ENCODE data around the gene INPPL1.
"Not testable (repeated sequence)": the region's sequence is repeated elsewhere in the genome, so short reads cannot be mapped to it uniquely, and the experiment has no call there.

Gene INPPL1, protein sequence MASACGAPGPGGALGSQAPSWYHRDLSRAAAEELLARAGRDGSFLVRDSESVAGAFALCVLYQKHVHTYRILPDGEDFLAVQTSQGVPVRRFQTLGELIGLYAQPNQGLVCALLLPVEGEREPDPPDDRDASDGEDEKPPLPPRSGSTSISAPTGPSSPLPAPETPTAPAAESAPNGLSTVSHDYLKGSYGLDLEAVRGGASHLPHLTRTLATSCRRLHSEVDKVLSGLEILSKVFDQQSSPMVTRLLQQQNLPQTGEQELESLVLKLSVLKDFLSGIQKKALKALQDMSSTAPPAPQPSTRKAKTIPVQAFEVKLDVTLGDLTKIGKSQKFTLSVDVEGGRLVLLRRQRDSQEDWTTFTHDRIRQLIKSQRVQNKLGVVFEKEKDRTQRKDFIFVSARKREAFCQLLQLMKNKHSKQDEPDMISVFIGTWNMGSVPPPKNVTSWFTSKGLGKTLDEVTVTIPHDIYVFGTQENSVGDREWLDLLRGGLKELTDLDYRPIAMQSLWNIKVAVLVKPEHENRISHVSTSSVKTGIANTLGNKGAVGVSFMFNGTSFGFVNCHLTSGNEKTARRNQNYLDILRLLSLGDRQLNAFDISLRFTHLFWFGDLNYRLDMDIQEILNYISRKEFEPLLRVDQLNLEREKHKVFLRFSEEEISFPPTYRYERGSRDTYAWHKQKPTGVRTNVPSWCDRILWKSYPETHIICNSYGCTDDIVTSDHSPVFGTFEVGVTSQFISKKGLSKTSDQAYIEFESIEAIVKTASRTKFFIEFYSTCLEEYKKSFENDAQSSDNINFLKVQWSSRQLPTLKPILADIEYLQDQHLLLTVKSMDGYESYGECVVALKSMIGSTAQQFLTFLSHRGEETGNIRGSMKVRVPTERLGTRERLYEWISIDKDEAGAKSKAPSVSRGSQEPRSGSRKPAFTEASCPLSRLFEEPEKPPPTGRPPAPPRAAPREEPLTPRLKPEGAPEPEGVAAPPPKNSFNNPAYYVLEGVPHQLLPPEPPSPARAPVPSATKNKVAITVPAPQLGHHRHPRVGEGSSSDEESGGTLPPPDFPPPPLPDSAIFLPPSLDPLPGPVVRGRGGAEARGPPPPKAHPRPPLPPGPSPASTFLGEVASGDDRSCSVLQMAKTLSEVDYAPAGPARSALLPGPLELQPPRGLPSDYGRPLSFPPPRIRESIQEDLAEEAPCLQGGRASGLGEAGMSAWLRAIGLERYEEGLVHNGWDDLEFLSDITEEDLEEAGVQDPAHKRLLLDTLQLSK

DNA sequence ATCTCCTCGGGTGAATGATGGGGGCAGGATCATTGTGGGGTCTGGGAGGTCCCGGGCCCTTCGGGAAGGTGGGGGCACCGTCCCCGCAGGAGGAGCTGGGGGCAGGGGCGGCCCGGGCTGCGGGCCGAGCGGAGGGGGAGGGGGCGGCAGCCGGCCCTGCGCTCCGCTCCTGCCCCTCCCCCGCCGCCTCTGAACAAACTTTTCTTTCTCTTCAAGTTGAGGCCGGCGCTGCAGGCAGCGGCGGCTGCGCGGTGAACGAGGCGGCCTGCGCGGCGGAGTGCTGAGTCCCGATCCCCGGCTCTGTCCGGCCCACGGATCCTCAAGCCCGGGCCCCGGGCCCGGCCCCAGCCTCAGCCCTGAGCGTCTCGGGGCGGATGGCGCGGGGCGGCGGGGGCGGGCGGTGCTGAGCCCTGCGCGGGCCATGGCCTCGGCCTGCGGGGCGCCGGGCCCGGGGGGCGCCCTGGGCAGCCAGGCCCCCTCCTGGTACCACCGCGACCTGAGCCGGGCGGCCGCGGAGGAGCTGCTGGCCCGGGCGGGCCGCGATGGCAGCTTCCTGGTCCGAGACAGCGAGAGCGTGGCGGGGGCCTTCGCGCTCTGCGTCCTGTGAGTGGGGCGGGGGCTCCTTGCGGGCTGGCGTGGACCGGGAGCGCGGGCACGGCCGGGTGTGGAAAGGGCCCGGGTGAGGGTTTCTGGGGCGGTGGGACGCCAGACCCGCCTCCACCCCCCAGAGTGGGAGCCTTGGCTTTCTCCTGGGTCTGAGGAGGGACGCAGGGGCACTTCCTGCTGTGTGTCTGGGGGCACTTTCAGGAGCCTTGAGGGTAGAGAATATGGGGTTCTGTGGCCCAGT is at the start of gene INPPL1:
Gene INPPL1 (plus strand): TSS at position 204 of the 847 bp plus-strand sequence. CDS start 218 bp downstream, at position 422.
- DNase-seq: peak; percentile 66

DNA sequence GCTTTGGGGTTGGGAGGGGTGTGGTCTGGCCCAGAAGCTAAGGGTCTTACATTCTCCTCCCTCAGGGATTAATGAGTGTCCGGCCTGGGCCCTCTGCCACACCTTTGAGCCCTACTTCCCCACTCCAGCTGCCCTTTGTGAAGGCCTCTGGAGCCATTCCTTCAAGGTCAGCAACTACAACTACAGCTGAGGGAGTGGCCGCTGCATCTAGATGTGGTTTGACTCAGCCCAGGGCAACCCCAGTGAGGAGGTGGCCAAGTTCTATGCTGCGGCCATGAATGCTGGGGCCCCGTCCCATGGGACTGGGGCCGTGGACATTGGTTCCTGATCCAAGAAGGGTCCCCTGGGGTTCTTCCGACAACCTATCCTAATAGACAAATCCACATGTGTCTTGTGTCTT is 46.9 kb upstream of the INPPL1 start:
- DNase-seq: no peak

DNA sequence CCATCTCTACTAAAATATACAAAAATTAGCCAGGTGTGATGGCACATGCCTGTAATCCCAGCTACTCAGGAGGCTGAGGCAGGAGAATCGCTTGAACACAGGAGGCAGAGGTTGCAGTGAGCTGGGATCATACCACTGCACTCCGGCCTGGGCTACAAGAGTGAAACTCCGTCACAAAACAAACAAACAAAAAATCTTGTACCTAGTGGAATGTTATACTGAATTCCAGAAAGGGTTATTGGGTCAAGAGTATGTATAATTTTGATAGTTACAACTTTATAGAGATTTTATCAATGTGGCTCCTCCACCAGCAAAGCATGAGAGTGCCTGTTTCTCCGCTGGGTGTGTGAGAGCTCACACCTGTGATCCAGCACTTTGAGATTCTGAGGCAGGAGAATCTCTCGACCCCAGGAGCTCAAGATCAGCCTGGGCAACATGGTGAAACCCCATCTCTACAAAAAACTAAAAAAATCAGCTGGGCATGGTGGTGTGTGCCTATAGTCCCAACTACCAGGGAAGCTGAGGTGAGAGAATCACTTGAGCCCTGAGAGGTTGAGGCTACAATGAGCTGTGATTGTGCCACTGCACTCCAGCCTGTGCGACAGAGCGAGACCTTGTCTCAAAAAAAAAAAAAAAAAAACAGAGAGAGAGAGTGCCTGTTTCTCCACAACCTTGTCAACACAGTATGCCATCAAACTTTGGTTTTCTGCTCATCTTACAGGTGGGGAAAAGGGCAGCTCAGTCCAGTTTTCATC is 45.3 kb upstream of the INPPL1 start:
- no peak for DNase-seq

DNA sequence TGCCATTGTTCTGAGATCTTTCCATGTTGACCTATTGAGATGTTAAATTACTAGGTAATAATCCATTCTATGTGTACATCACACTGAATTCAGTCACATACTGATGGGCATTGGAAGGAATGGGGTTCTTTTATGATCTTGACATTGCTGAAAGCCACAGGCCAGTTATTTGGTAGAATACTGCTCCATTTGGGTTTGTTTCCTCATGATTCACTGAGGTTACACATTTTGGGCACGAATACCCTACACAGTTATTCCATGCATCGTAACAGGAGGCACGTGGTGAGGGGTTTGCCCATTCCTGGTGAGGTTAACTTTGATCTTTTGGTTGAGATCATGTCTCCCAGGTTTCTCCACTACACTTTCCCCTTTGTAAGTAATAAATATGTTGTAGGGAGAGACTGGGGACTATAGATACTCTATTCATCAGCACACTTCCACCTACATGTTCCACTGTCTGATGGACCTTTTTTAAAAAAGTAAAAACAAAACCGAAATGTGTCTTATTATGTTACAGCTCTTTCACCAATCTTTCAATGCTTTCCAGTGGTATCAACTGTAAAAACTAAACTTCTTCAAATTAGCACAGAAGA is 44.7 kb upstream of the INPPL1 start:
- no peak for DNase-seq

DNA sequence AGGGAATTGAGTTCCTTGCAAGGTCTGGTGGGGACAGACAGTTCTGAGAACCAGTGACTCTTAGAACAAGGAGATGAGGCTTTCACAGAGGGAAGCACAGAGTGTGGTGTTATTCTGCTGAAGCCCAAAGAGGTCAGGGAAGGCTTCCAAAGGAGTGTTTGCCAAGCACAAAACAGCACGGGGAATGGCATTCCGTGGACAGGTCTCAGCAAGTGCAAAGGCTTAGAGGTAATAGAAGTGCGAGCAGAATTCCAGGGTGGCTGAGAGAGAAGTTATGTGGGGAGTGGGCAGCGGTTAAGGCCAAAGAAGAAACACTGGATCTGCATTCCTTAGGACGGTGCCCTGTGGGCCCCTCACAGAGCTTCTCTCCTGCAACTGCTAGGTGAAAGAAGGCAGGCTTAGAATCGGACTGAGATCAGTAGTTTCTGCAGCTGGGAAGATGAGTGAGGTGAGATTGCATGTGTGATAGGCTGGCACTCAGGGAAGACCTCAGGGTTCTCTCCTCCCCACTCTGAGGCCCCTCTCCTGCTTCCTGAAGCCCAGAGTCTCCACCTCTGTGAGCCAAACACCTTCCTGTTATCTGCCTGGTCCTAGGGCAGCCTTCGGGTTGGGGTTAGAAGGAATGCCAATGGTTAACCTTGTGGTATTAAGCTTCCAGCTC is 43.5 kb upstream of the INPPL1 start:
- DNase-seq: not testable (repeated sequence)

DNA sequence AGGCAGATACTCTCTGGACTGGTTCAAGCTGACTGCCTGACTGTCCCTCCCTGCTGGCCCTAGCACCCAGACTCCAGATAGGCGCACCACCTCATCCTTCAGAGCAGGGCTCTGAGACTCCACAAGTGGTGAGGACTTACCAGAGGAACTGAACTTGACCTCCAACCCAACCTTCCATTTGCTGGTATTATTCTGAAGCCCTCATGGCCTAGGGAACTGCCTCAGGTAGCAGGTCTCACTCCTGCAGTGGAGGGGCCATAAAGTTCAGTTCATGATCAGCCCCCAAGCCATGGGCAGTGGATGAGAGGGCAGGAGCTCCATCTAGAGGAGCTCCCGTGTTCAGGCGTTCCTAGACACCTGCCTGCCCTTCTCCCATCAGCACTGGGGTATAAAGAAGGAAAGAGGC is 43.0 kb upstream of the INPPL1 start:
- not testable (repeated sequence) for DNase-seq

DNA sequence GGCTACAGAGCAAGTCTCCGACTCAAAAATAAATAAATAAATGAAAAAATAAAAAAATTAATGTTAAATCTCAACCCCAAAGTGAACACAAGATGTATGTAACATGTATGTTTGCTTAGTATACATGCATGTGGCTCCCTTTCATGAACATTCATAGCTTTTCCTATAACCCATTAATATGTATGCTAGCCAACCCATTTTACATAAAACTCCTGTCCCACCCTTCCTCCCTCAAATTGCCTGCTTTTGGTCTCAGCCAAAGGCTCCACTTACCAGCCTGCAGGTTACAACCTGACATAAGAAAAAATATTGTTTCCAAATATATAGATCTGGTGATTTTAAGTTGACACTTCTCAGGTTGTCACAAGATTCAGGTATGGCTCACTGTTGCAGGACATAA is 36.3 kb upstream of the INPPL1 start:
- DNase-seq: no peak

DNA sequence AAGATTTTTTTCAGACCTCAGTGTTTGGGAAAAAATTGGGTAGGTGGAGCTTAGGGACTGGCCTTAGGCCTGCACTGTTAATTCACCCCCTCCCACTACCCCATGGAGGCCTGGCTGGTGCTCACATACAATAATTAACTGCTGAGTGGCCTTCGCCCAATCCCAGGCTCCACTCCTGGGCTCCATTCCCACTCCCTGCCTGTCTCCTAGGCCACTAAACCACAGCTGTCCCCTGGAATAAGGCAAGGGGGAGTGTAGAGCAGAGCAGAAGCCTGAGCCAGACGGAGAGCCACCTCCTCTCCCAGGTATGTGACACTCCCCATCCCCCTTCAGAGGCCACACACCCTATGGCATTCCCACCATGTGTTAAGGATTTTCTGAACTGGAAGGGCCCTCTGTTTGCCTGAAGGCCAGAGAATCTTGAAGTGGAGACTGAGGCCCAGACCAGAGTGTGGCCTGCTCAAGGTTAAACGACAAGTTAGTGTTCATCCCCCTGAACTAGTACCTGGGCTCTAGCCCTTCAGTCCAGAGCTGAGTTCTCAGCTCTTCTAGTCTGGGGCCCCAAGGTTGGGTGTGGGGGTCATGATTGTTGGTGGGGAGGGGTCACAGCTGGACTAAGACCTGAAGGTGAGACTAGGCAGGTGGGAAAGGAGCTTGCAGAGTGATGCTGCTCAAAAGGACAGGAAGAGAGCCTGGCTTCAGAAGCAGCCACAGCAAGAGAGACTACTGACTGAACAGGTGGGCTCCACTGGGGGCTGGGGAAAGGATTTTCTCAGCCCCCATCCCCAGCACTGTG is 34.9 kb upstream of the INPPL1 start:
- peak; percentile 70 for DNase-seq

DNA sequence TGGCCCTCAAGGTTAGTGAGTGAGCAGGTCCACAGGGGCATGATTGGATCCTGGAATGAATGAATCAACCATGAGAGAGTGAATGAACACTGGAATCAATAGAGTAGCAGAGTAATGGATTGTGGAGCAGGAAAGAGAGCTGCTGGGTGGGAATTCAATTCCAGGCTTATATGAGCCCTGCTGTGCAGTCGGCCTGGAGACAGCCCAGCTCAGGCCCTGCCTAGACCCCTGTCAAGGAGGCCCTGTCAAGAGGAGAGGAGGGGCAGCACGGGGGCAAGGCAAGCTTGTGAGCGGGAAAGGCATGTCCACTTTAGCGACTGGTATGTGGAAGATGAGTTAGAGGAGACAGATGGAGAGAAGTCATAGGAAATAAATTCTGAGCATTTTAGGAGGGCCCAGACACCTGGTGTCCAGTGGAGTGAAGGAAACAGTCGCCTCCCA is 33.9 kb upstream of the INPPL1 start:
- DNase-seq: no peak

DNA sequence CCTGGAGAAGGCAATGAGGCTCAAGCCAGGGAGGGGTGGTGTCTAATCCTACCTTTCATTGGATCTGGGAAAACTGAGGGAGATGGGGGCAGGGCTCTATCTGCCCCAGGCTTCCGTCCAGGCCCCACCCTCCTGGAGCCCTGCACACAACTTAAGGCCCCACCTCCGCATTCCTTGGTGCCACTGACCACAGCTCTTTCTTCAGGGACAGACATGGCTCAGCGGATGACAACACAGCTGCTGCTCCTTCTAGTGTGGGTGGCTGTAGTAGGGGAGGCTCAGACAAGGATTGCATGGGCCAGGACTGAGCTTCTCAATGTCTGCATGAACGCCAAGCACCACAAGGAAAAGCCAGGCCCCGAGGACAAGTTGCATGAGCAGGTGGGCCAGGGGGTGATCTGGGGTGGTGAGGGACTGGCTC is 32.6 kb upstream of the INPPL1 start, which contains the start of gene FOLR1:
Gene FOLR1 (plus strand): TSS at position 180 of the 421 bp plus-strand sequence. CDS start 34 bp downstream, at position 214.
- DNase-seq: peak; percentile 30

DNA sequence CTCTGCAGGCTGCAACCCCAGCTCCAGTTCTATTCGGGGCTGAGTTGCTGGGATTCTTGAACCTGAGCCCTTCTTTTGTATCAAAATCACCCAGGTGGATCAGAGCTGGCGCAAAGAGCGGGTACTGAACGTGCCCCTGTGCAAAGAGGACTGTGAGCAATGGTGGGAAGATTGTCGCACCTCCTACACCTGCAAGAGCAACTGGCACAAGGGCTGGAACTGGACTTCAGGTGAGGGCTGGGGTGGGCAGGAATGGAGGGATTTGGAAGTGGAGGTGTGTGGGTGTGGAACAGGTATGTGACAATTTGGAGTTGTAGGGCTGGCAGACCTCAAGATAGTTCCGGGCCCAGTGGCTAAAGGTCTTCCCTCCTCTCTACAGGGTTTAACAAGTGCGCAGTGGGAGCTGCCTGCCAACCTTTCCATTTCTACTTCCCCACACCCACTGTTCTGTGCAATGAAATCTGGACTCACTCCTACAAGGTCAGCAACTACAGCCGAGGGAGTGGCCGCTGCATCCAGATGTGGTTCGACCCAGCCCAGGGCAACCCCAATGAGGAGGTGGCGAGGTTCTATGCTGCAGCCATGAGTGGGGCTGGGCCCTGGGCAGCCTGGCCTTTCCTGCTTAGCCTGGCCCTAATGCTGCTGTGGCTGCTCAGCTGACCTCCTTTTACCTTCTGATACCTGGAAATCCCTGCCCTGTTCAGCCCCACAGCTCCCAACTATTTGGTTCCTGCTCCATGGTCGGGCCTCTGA is 28.9 kb upstream of the INPPL1 start:
- no peak for DNase-seq

DNA sequence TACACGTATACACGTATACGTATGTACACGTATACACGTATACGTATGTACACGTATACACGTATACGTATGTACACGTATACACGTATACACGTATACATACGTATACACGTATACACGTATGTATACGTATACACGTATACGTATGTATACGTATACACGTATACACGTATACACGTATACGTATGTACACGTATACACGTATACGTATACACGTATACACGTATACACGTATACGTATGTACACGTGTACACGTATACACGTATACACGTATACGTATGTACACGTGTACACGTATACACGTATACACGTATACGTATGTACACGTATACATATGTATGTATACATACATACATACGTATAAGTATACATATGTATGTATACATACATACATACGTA is 23.1 kb upstream of the INPPL1 start:
- not testable (repeated sequence) for DNase-seq

DNA sequence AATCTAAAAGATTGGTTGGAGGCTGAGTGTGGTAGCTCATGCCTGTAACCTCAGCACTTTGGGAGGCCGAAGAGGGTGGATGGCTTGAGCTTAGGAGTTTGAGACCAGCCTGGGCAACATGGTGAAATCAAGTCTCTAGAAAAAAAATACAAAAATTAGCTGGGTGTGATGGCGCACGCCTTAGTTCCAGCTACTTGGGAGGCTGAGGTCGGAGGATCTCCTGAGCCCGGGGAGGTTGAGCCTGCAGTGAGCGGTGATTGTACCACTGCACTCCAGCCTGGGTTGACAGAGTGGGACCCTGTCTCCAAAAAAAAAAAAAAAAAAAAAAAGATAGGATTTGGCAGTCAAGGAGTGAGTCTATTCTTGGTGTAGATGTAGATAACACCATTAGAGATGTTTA is 22.0 kb upstream of the INPPL1 start:
- DNase-seq: no peak

DNA sequence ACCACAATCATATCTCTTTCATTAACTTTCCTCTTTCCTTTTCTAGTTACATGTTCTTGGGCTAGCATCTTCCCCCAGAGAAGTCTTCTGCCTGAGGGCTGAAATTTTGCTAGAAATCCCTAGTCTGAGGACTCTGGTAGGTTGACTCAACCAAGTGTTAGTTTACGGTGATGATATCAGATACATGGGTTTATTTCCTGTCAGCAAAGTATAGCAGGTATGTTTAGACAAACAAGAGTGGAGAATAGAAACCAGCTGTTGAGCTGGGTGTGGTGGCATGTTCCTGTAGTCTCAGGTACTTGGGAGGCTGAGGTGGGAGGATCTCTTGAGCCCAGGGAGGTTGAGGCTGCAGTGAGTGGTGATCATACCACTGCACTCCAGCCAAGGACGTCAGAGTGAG is 21.4 kb upstream of the INPPL1 start:
- no peak for DNase-seq

DNA sequence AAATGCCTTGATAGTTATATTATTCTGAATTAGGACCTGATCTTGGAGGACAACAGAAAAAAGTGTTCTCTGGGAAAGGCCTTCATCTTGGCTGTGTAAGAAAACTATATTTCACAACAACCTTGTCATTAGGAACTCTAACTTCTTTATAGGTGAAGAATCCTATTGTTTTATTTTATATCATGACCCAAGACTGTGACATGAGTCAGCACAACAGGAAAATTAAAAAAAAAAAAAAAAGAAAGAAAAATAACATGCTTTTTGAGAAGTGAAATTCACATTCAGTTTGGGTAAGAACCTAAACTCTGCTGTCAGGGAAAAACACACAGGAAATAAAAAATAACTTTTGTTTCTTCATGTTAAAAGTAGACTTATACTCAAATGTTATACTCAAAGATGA is 19.7 kb upstream of the INPPL1 start:
- DNase-seq: no peak

DNA sequence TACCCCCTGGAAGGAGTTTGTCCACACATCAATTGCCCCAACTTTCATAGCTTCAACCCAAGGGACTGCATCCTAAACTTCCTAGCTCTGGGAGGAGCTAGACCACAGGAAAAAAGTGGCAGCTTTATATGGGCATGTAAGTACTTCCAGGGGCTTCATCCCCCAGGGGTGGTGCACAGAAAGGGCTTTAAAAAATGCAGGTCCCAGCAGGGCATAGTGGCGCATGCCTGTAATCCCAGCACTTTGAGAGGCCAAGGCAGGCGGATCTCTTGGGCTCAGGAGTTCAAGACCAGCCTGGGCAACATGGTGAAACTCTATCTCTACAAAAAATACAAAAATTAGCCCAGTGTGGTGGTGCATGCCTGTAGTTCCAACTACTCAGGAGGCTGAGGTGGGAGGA is 17.8 kb upstream of the INPPL1 start:
- not testable (repeated sequence) for DNase-seq

DNA sequence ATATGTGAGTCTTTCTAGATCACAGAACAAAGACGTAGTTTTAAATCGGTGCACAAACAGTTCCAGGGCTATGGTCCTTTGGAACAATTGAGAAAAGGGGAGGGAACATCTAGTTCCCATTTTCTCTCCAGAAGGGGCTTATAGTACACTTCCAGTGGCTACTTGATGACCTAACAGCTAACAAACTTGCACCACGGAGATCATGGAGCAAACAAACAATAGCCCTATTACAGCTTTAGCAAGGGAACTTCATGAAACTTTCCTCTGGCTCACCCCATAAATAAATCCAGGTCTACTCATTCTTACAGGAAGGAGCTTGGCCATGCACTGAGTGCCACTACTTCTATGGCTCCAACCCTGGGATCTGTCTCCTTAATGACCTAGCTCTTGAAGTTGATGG is 16.3 kb upstream of the INPPL1 start:
- no peak for DNase-seq

DNA sequence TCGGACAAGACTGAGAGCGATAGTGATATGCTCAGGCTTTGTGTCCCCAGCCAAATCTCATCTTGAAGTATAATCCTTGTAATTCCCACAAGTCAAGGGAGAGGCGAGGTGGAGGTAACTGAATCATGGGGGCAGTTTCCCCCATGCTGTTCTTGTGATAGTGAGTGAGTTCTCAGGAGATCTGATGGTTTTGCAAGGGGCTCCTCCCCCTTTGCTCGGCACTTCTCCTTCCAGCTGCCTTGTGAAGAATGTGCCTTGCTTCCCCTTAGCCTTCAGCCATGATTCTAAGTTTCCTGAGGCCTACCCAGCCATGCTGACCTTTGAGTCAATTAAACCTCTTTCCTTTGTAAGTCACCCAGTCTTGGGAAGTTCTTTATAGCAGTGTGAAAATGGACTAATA is 15.5 kb upstream of the INPPL1 start:
- DNase-seq: no peak

DNA sequence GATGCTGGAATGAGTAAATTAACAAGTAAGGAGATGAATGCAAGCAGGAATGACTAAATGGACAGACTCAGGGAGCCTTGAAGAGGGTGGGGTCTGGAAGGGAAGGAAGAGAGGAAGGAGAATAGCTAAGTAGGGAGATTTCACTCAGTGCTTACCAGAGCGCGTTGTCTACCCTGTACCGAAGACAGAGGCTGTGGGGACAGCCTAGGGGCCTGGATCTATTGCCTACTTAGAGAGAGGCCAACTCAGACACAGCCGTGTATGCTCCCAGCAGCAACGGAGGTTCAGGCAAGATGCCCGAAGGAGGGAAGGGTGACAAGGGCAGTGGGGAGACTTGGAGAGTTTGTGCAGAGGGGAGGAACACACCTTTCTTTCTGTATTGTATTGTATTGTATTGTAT is 7.9 kb upstream of the INPPL1 start, which contains the start of gene FOLR2:
Gene FOLR2 (plus strand): TSS at position 157 of the 400 bp plus-strand sequence. CDS start 1,791 bp downstream, outside the sequence.
- DNase-seq: no peak

Data from femur (tissue), 1 donor.